NCI-H1417 treated with DMSO at 0.1 percent for 48 hours (cell line): ENCODE results near the gene GGTLC3.
"Not testable (repeated sequence)": the region's sequence is repeated elsewhere in the genome, so short reads cannot be mapped to it uniquely, and the experiment has no call there.

Experiments
- DNase-seq: peaks from one replicate; lab custom pipeline; 2025; lab: John Stamatoyannopoulos, UW

The GGTLC3 gene

DNA sequence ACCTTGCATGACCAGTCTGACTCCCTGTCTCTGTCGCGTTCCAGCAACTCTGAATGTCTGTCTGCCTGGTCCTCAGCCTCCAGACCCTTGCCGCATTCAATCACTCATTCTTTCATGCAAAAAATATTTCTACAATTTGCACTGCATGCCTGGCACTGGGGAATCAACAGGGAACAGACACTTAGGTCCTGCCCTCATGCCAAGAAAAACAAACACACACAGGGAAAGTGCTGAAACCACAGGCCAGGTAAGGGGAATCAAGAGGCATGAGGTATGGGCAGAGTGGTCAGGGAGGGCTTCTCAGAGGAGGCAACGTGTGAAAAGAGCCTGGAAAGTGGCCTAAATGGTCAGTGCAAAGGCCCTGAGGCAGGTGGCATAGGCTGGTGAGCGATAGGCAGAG, at the start of gene GGTLC3:
Gene GGTLC3 (minus strand): TSS at position 101 of the 400 bp plus-strand sequence. CDS start 264 bp downstream, outside the sequence.
- DNase-seq, result not testable (repeated sequence)

DNA sequence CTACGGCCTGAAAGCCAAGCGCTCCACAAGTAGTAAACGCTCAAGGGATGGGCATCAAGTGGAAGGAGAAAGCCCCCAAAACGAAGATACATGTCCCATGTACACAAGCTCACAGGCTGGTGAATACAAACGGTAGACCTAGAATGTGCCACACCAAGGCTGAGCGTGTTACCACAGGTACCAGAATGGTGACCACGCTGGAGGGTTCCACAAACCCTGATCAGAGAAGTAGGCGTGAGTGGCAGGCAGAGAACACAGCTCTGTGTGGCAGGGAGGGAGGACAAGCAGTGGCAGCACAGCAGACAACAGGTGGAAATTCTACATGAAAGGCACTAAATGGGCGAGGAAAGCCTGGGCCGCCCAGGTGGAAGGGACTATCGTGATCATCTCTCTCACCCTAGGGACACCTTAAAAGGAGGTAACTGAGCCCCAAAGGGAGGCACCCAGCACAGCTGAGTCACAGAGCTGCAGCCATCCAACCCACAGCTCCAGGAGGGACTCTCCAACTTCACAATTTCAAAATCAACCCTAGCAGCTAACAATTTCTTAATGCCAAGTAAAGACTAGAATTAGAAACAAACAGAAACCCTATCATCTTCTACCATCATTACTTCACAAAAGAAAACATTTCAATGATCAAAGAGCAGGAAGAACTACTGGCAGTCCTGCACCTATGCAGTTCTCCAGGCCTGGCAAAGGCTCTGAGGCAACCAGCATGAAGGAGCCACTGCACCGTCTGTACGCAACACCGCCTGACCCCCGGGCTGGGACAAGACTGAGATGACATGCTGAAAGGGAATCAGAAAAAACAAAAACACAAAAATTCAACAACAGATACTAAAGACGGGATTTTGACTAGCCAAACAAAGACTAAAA, 42.4 kb upstream of the GGTLC3 start:
- not testable (repeated sequence) for DNase-seq

DNA sequence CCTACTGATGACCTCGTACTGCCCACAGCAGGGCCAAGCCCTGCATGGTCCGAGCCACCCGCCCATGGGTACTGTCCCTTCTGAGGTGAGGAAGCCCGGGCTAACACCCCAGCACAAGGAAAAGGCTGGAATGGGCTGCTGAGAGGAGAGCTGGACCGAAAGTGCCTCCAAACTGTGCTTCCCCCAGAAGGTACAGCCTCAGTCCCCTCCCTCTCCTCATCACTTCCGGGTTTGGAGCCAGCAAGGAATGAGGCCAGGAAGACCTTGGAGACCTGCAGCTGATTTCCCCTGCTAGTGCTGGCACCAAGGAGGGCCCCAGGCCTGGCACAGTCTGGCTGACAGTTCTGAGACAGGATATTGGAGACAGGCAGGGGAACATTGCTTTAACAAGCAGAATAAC, 41.0 kb upstream of the GGTLC3 start:
- DNase-seq, result not testable (repeated sequence)

DNA sequence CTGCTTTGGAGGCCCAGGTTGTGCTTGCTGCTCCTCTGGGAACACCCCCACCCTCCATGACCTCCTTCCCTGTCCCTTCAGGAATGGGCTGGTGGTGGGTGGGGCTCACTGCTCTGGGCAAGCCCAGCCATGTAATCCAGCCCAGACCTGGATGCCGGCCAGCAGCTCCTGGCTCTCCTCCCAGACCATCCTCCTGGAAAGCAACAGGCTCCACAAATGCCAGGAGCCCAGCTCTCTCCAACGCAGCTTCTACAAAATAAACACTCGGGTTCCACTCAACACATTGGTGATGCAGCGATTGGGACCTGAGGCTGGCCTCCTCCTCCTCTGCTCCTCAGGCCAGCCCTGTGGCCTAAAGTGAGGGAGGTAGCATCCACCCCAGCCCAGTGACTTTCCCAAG, 40.6 kb upstream of the GGTLC3 start:
- DNase-seq, result not testable (repeated sequence)

DNA sequence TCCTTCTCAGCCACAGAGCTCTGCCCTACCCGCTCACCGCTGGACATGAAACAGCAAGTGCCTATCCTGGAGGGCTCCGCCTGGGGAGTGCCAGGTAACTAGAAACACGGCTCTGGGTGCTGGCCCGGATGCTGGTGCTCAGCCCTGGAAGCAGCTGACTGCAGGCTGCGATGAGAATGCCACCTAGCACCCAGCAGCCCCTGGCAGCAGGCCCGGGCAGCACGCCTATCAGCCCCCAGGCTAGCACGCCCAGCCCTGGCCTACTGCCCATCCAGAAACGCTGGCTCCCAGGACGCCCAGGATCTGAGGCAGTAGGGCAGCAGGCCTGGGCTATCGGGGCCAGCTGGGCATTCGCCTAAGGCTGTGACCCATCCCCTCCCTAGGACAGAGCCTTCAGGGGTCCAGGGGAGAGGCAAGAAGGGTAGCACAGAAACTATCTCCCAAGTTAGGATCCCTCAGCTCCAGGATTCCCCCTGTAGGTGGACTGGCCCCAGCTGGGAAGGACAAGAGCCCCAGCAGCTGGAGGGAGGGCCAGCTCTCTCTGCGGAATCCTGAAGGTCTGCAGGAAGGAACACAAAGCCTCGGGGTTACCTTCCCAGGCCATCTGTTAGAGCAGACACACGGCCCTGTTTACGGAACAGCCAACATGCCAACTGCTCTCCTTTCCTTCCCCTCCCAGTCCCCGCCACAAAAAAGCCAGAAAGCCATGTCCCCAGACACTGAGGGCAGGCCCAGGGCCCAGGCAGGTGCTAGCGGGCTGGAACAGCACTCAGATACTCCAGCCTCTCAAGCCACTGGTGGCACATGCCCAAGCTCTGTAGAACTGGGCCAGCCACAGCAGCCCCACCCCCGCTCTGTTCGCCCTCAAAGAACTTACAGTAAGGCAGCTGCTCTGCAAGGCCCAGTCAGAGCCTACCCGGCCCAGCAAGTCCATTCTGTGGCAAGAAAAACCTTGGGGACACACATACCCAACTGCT, 36.6 kb upstream of the GGTLC3 start:
- not testable (repeated sequence) for DNase-seq

DNA sequence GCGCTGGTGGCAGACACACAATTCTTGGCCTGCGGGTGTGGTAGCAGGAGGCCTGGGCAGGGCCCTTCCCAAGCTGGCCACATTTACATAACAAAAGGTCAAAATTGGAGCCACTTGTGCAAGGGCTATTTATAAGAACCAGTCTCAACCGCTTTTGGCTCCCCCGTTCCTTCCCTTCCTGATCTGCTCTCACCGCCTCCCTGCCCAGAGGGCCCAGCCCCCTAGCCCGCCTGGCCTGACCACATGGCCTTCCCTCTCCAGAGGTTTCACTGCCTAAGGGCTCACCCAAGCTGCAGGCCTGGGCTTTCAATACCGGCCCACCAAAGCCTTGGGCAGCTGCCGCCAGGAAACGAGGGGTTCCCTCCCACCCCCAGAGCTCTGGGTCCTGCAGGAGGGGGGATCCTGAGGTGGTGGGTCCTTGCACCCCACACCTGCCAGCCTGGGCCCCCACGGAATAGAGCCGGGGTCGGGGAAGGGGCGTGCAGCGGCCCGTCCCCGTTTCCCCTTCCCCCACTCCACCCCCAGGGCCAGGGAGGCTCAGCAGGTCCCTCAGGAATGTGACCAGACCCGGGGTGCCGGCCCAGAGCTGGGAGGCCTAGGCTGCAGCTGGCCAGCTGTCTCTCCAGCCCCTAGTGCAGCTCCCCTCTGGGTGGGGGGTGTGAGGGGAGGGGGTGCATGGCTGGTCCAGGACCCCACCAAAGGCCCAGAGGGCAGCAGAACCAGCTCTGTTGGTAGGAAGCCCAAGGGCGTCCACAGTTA, 35.1 kb upstream of the GGTLC3 start:
- DNase-seq, result not testable (repeated sequence)

DNA sequence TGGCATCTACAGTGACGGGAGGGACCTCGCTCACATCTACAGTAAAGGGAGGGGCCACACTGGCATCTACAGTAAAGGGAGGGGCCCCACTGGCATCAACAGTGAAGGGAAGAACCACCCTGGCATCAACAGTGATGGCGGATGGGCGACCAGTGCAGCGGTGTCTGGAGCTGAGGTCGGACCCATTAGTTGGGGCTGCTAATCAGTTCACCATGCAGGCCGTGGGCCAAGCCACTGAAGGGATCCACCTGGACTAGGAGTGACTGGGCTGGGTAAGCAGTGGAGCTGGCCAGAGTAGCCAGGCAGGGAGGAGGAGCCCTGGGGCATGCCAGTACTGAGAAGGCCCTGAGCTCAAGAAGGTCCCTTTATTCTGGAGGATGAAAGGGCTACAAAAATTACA, 33.1 kb upstream of the GGTLC3 start:
- DNase-seq, result not testable (repeated sequence)

DNA sequence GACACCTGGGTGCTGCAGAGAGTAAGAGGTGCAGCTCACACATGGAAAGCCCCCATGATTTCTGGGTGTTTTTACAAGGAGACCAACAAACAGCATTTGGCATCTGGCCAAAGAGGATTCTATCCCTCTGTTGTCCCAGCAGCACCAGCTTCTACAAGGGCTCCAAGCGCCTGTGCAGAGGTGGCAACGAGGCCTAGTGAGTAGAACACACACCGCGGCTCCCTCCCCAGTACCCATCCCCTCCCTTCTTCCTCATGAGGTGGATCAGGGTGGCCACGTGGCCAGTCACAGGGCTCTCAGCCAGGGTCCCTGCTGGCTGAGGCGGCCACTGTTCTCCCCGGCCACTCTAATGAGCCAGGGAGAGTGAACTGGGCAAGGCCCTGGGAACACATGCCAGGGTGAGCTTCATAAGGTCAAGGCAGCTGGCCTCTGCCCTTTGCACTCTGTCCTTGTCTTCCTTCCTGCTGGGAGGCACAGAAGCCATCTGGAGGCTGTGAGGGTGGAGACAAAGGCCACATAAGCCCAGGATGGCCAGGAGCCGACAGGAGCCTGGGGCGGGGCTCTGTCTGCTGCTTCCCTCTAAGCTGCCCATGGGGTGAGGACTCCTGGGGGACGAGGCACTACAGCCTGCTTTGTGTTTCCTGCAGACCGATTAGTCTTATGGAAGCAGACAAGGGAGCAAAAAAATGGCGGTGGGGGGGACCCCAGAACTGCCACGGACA, 31.7 kb upstream of the GGTLC3 start:
- not testable (repeated sequence) for DNase-seq

DNA sequence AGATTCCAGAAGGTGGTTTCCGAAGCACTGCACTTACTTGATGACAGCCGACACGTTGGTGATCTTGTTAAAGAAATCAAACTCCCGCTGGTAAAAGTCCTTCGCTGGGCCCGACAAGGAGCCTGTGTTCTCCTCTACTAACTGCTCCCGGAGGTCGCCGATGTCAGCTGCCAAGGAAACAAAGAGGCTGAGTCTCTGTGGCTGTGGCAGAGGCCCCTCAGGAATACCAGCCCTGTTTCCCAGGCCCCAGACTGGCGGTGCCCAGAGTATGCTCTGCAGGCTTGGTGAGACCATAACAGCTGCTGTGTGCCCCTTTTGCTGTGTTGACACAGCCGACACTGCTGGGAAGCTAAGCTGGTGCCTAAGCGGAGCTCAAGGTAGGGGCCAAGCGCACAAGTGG, 26.7 kb upstream of the GGTLC3 start:
- not testable (repeated sequence) for DNase-seq

DNA sequence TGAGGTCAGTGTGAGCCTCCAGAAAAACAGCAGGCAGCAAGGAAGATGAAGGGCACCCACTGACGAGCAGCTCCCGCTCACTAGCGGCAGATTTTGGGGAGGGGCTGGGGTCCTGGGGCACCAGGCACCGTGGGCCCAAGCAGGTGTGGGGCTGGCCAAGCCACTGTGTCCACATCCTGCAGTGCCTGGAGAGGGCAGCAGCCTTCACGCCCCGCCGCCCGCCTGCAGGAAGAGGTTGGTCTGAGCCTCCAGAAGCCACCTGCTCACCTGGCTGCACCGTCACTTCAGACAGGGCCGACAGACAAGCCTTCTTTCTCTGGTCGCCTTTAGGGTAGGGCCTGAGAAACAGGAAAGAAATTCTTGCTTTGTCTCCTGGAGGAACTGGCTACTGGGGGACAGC, 25.4 kb upstream of the GGTLC3 start:
- DNase-seq, result not testable (repeated sequence)

DNA sequence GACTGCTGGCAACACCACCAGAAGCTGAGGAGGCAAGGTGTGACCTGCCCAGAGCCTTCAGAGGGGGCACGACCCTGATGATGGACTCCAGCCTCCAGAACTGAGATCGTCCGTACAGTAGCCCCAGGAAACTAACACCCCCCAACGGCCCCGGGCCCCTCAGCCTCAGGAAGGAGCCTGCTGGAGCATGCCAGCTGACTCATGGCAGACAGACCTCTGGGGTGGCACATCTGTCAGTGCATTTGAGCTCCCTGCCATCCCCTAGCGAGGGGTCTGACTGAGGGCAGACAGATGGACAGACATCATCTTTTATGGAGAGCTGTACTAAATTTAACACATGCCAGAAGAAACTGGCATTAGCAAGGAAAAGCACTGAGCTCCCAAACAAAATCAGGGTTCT, 22.0 kb upstream of the GGTLC3 start:
- not testable (repeated sequence) for DNase-seq

DNA sequence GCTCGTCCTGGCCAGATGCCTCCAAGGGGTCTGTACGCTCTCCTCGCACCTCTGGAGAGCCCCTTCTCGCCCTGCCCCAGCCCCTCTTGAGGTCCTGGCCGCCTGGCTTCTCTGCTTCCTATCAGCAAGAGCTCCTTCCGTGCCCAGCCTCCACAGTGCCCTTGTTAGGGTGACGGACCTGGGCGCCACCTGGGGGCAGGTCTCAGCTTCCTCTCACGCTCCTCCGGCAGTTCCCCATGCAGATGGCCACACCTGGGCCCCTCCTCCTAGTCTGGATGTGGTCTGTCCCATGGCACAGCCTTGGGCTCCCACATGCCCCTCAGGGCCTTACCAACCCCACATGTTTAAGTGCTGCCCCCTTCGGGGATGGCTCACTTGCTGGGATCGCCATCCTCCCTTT, 16.4 kb upstream of the GGTLC3 start:
- not testable (repeated sequence) for DNase-seq

DNA sequence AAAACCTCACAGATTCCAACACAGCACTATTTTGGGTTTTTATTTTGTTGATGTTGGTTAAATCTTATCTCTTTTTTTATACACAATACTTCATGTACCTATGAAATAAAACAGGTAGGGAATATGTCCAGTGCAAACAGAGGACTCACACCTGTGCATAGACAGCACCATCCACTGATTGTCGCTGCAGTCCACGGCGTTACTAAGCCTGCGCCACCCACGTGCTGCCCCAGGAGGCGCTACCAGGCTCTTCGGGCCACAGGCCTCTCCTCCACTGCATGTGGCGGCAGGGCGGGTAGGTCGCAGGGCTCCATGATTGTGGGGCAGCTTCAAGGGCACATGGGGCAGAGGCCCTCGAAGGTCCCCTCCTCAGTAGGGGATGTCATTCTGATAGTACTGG, 15.7 kb upstream of the GGTLC3 start:
- DNase-seq, result not testable (repeated sequence)

DNA sequence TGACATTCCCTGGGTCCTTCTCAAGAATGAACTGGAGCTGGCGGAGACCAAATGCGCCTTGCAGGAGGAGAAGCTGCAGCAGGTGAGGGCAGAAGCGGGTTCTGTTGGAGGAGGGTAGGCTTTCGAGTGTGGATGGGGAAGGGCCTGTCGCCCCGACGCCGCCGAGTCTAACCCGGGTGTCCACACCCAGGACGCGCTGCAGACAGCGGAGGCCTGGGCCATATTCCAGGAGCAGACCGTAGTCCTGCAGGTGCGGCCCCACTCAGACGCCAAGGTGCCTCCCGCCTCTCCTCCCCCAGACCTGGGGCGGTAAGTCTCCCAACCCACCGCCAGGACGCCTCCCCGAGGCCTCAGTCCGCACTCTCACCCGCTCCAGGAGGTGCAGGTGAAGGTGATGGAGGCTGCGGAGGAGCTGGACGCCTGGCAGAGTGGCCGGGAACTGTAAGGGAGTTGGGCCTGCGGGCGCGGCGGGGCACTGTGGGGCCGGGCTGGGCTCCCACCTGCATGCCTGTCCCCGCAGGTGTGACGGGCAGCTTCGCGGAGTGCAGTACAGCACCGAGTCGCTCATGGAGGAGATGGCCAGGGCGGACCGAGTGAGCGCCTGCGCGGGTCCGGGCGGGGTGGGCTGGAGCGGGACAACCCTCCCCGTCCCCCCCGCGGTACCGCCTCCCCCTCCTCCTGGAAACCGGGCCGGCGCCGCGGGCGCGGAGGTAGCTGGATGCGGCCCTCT, 11.6 kb upstream of the GGTLC3 start:
- DNase-seq, result not testable (repeated sequence)

DNA sequence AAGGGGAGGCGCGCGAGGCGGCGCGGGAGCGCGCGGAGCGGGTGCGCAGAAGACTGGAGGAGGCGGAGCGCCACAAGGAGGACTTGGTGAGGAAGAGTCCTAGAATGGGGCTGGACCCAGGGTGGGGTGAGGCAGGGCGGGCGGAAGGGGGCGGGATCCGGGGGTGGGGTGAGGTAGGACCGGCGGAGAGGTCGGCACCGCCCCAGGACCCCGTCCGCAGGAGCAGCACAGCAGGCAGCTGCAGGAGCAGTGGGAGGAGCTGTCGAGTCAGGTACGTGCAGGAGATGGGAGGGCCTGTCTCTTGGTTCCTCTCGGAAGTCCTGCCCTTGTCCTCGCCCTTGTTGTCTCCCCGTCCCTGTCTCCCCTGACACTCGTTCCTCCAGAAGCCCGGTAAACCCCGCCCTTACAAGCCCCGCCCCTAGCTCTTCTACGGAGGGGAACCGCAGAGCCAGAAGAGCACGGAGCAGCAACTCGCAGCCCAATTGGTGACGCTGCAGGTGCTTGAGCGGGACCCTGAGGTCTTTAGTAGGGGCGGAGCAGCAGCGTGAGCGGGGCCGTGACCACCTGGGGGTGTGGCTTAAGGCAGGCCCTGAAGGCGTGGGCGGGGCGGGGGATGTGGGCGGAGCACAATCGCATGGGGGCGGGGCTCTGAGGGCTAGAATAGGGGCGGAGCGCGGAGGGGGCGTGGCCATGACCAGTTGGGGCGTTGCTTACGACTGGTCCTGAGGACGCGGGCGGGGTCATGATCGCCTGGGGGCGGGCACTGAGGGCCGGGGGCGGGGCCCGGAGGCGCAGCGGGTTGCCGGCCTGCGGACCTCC, 10.8 kb upstream of the GGTLC3 start:
- not testable (repeated sequence) for DNase-seq

DNA sequence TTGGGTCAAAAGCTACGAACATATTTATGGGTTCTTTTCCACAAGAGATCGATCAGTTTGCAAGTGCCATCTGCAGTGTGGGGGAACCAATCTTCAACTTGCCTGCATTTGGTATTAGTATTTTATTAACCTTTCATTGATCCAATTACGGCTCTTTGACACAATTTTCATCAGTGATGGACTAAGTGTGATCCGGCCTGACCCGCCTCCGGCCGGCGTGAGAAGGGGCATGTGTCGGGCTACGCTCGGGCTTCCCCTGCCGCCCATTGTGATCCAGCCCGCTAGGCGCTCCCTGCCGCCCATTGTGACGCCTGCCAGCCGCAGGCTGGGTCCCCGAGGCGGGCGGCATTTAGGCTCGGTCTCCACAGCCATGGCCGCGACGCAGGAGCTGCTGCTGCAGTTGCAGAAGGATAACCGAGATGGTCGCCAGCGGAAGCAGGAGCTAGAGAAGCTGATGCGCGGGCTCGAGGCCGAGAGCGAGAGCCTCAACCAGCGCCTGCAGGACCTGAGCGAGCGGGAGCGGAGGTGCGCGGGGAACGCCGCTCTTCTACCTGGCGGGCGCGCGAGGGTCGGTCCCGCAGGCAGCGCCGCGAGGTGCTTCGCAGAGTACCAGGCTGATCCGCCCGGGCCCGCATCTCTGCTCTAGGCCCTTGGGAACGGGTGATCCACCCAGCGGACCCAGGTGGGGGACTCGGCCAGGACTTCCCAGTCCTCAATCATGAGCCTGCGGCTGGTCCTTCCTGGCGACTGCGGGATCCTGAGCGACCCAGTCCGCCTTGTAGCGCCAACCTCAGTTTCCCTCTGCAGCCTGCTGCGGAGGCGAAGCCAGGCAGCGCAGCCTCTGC, 10.0 kb upstream of the GGTLC3 start, which contains the start of gene TMEM191B:
Gene TMEM191B (plus strand): TSS at position 51 of the 845 bp plus-strand sequence. CDS start 179 bp downstream, at position 230.
- not testable (repeated sequence) for DNase-seq

DNA sequence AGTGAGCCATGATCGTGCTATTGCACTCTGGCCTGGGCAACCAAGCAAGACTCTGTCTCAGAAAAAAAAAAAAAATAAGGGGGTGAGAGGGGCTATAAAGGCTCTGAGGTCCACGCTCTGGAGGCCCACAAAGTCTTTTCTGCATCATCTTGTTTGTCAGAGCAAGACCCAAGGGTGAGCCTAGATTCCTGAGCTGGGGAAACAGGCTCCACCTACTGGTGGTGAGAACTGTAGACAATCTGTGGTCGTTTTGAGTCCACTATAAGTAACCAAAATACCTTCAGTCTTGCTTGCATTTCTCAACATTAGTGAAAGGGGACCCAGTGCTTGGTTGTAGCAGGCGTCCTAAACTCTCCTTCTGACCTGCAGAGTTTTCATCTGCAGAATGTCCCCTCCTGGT, 5.4 kb upstream of the GGTLC3 start:
- DNase-seq, result not testable (repeated sequence)

DNA sequence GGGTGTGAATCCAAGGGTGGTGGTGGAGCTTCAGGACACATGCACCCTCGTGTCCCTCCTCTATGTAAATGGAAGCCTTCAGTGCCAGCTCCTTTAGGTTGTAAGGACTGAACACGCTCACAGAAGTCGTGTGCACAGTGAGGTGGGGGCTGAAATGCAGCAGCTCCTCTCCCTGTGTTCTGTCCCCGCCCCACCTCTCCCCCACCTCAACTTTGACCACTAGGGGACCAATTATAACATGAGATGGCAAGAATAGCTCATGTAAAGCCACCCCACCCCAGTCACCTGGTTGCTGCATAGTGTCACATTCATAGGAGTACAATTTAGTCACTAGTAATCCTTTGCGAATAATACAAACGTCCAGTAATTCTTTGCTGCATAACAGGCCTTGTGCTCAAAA, 4.8 kb upstream of the GGTLC3 start:
- not testable (repeated sequence) for DNase-seq
